Skin of body (tissue), 2 donors: Measurements from ENCODE around the gene NAT9. TPM values are rescaled to one million over a fixed set of nuclear protein-coding genes. Genes with fewer than 3 reads are reported as not detected.

Experiments used
- DNase-seq: peaks from one replicate; lab custom pipeline; 2025; lab: John Stamatoyannopoulos, UW
- total RNA-seq: library from RNA; depleted of rRNA; stranded (reverse); fragments of >200 nt; gene quantifications from one replicate; pipeline ENCODE4 v1.2.3, GENCODE V29; 2014

Gene NAT9
- total RNA-seq, 1 donor from 2014 or later: 26.2 TPM

GRCh38 chr17:74806334-74806733 is 30.2 kb upstream of the NAT9 start:
- DNase-seq: no peak

DNA sequence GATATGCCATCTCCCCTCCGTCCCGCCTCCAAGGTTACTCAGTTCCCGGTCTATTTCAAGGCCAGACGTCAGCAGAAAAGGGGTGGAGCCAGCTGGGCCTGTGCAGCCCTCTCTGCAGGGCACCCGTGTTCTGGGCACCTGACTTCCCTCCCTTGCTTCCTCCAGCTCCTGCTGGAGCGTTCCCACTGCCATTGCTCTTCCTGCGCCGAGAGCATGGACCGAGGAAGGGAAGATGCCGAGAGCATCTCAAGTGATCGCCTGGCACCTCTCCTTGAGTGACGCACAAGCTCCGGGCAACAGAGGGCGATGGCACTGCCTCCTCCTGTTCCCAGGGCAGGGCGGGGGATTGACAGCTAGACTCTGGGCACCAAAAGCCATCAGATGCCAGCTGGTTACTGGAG is 29.4 kb upstream of the NAT9 start:
- DNase-seq: no peak

GRCh38 chr17:74804683-74805082 is 28.5 kb upstream of the NAT9 start:
- DNase-seq: no peak

GRCh38 chr17:74803971-74804370 is 27.8 kb upstream of the NAT9 start:
- DNase-seq: no peak

- no peak for DNase-seq
Observed at GRCh38 chr17:74803388-74803930, 27.3 kb upstream of the NAT9 start.

DNA sequence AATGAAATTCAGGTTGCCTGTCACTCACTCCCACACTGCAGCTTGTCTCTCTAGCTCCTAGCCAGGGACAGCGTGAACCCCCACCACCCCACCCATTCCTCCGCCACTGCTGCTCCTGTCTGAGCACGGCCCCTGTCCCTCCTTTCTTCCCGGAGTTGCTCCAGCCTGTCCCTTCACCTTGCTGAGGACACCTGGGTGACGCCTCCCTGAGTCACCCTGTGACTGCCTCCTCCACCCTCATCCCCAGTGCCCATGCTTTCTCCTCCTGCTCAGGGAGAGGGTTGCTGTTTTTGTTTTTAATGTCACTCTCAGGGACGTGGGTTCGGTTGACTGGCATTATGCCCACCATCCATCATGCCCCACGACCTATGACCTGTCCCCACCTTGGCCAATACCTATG is 25.8 kb upstream of the NAT9 start:
- no peak for DNase-seq

DNA sequence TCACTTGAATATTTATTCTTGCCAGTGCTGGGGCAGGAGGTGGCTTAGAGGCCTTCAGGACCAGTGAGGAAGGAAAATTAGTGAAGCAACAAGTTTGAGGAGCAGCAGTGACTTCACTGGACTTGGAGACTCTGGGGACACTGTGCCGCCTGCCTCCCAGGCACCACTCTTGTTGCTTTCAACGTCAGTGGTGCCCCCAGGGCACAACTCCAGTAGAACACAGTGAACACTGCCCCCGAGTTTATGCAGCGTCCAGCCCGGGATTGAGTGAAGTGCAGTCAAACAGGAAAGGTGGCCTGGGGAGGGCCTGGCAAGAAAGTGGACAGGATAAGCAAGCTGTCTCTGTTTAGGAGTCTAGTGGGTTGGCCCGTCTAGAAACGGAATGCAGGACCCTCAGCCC is 24.4 kb upstream of the NAT9 start:
- no peak for DNase-seq

- DNase-seq: no peak
Observed at GRCh38 chr17:74799097-74799496, 23.0 kb upstream of the NAT9 start.

- DNase-seq: no peak
Observed at GRCh38 chr17:74798239-74798707, 22.1 kb upstream of the NAT9 start.

DNA sequence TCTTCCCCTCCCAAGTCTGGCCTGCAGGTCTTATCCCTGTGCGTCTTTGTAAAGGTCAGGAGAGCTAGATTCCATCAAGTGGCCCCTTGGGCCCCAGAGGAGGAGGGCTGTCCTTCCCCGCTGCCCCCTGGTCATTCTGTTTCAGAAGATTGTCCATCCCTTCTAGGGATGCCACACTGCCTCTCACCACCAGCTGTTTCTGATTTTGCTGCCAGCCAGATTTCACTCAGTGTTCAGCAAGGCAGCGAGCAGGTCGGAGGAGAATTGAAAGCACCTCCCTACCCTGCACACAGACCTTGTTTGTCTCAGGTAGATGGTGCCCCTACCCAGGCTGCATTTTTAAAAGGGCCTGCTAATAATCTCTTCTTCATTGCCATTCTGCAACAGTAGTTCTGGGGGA is 21.7 kb upstream of the NAT9 start:
- DNase-seq: no peak

DNA sequence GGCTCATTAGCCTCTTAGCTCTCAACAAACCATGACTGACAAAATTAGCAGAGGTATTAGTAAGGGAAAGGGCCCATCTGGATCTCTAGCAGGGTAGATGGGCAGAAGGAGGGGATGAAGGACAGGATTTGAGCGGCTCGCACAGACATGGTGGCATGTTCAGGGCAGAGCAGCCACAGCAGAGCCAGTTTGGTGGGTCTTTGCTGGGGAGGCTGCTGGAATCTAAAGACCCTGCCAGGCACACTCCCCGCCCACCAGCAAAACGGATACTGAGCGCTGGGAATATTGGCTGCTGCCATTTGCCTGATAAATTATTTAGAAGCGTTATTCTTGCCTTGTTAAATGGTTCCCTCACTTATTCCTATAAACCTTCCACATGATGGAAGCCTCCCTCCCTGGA is 20.7 kb upstream of the NAT9 start:
- no peak for DNase-seq

DNA sequence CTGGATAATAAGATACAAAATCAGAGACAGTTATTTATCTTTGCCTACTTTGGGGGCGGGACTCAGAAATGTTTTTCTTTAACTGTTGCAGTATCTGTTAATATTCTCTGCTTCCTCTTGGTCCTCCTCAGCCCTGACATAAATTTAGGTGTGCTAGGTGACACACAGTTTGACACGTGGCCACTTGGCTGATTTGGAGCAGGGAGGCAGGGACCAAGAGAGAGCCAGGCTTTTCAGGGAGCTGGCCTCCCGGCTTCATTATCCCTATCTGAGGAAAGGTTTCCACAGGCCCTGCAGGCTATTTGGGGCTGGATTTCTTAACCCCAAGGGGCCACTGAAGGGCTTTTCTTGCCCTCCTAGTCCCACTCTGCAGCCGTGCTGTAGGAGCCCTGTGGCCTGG is 20.1 kb upstream of the NAT9 start:
- no peak for DNase-seq

- DNase-seq: no peak
Observed at GRCh38 chr17:74795327-74796020, 19.3 kb upstream of the NAT9 start.

GRCh38 chr17:74792586-74793105 is 16.5 kb upstream of the NAT9 start:
- no peak for DNase-seq

DNA sequence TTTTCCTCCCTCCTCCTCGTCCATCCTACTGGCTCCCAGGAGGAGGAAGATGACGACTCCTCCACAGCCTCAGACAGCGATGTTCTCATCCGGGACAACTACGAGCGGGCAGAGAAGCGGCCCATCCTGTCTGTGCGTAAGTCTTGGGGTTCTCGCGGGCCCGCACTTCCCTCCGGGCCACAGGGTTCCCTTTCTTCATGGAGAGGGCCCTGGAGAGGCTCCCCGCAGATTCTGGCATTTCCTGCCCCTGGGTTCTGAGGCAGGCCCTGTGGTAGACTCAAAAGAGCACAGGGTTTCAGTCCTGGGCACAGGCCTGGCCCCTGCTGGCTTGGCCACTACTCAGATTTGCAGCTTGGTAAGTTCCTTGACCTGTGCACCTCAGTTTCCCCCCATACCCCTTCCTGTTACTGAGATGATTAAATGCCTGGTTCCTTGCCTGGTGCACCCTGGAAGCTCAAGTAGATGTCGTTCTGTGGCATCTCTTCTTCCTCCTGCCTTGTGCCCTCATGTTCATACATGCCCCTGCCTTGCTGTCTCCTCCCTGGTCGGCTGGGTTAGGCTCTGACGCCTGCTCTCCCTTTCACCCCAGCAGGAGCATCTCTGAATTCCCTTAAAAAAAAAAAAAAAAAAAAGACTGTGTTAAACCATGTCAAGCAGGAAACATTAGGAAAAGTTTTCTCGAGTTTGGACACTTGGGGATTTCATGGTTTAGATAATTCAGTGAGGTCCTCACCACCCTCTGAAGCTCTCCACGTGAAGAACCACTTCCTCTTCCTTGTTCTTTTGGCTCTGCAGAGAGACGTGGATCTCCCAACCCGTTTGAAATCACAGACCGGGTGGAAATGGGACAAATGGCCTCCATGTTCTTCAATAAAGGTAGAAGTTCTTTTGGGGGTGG is 14.3 kb upstream of the NAT9 start:
- DNase-seq: no peak

GRCh38 chr17:74786431-74787055 is 10.4 kb upstream of the NAT9 start:
- DNase-seq: no peak

DNA sequence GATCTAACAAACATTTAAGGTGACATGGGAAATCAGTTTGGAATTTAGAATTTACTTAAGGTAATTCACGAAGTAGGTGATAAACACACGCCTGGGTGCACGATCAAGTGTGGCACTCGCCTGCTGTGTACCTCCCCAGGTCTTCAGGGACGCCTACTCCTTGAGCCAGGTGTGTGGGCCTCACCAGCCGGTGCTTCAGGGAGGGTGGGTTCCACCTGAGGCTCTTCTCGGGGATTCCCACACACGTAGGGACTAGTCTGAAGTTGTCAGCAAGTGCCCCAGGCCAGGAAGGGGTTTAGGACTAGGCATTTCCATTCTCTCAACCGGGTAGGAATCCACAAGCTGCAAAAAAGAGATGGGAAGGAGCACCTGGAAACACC is 9.8 kb upstream of the NAT9 start:
- no peak for DNase-seq

GRCh38 chr17:74785096-74785980 is 9.2 kb upstream of the NAT9 start:
- no peak for DNase-seq

DNA sequence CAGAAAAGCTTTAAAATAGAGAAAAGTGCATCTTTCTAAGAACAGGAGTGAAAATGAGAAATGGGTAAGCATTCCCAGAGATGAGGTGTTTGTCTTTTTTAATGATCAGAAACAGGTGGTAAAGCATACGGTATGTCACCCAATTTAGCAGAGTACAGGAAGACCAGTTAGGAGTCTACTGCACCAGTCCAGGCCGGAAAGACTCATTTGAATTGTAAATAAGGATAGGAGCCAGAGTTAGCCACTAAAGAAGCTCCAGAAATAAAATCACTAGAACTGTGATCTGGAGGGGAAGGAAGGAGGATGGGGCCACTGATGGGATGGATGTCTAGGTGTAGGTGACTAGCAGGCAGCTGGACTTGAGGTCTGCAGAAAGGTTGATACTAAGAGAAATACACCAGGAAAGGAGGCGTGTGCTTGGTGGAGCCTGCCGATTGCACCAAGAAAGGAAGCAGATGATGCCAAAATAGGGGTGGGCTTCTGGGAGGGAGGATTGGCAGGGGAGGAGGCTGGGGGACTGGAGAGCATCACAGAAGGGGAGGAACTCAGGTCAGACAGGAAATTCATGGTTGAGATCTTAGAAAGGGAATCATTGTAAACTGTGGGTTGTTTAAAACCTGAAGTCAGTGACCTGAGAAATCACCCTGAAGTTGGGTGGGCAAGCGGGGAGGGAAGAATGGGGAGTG is 8.1 kb upstream of the NAT9 start:
- DNase-seq: no peak

GRCh38 chr17:74782571-74782970 is 6.4 kb upstream of the NAT9 start:
- no peak for DNase-seq
